Stimulated activated CD8-positive, alpha-beta memory T cell treated with anti-CD3 and anti-CD28 coated beads, Interleukin-12 subunit alpha, Interleukin-12 subunit beta, amount 100 ng/mL, for 1 hour (primary cell): ENCODE results near the gene HLA-DMA.

Source experiments
- DNase-seq: peaks from one replicate; pipeline ENCODE4 v3.0.0-alpha.2; 2020; ENCODE audit warnings: low read depth

HLA-DMA gene

GRCh38 chr6:32932132-32932868, 20.6 kb downstream of the HLA-DMA start:
- DNase-seq = no peak

GRCh38 chr6:32931211-32931610, 21.7 kb downstream of the HLA-DMA start:
- DNase-seq = no peak

DNA sequence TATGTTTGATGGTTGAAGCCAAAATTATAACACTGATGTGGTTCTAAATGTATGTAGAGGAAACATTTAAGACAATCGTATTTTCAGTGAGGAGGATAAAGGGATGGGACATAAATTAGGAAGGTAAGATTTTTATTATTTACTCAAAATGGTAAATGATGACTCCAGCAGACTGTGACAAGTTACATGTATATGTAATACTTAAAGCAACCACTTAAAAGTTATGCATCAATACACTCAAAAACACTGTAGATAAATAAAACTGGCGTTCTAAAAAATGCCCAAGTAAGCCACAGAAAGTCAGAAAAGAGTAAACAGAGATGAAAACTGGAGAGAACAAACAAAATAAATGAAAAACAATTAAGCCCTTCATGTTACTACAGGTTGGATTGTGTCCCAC, 30.8 kb downstream of the HLA-DMA start:
- DNase-seq = no peak

GRCh38 chr6:32920715-32921114, 32.2 kb downstream of the HLA-DMA start:
- no peak for DNase-seq

GRCh38 chr6:32912951-32913350, 39.9 kb downstream of the HLA-DMA start:
- no peak for DNase-seq

GRCh38 chr6:32908897-32909296, 44.0 kb downstream of the HLA-DMA start:
- no peak for DNase-seq

DNA sequence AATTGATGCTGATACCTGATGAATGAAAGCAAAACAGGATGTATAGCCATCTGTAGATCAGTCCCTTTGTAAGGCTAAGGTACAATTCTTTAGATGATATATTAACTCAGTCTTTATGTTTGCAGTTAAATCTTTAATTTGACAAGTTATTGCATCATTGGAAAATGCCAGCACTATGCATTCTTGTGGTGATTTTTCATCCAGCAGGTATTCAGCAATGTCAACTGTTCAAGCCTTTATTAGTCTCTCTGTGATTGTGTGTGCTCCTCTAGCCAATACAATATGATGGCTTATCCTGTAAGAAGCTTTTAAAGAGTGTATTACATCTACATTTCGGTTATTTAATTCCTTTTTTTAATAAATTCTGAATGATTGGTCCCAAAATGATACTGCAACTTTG, 46.4 kb downstream of the HLA-DMA start:
- DNase-seq = no peak

DNA sequence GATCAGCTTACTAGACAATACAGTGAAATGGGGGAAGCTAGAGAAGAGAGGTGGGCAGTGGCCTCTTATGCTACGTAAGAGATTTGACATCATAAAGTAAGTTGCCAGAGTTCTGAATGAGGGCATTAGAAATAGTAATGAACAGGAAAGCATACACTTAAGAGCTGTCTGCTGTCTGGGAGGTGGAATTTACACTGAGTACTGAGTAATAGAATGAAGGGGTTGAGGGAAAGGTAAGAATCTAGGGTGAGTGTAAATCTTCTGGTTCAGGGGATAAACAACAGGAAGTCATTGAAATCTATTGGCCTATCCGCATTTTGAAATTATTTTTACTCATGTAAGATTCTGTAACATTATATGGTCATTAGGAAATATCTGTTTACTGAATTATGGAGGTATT, 47.8 kb downstream of the HLA-DMA start:
- DNase-seq = no peak

GRCh38 chr6:32903952-32904351, 48.9 kb downstream of the HLA-DMA start:
- no peak for DNase-seq
